Large intestine (tissue), 12 donors: ENCODE measurements around the gene DST. TPM values are rescaled to one million over a fixed set of nuclear protein-coding genes. Genes with fewer than 3 reads are reported as not detected.
A peak's percentile ranks its signal among the peaks of the same experiment; 100 is the strongest.

Experiments used
- DNase-seq, 2 donors: peaks; one replicate each; pipeline versions ENCODE4 v3.0.0 to v3.0.0-alpha.2; 2013
- H3K27ac ChIP-seq: one replicate; pipeline ENCODE4 v1.5.1; 2013; ENCODE audit warnings: low read length
- H3K27me3 ChIP-seq: 2 replicates; pipeline ENCODE4 v1.6.1; 2013; ENCODE audit warnings: low read length; ENCODE audit not compliant: control insufficient read depth, insufficient read depth
- H3K36me3 ChIP-seq: 2 replicates; pipeline ENCODE4 v1.6.1; 2013; ENCODE audit warnings: low read length; ENCODE audit not compliant: control insufficient read depth, insufficient read depth
- H3K4me1 ChIP-seq: one replicate; pipeline ENCODE4 v1.6.1; 2013; ENCODE audit warnings: low read length; ENCODE audit not compliant: control insufficient read depth, insufficient read depth
- H3K4me3 ChIP-seq: one replicate; pipeline ENCODE4 v1.5.1; 2013; ENCODE audit warnings: low read length
- H3K9me3 ChIP-seq: one replicate; pipeline ENCODE4 v1.6.1; 2013; ENCODE audit warnings: mild to moderate bottlenecking, low read depth, low read length, moderate library complexity; ENCODE audit not compliant: control insufficient read depth
- WGBS: methylation state at CpG from one replicate; pipeline ENCODE4 v1.1.5; 2013; ENCODE audit warnings: low lambda C conversion rate; ENCODE audit not compliant: insufficient coverage; 5-methylcytosine and 5-hydroxymethylcytosine counted together
- long read RNA-seq, 11 donors: transcript quantifications; one replicate each; lab custom pipeline, GENCODE V29; 2026
- polyA plus RNA-seq: library from polyadenylated mRNA; unstranded; fragments of 120-200 nt; gene quantifications from one replicate; pipeline ENCODE4 v1.2.1, GENCODE V29; 2013

The DST gene
- polyA plus RNA-seq: 234 TPM
- long read RNA-seq, donor 1, transcript DST-218 (2 exons, 2,967 nt): major isoform, 5 of 17 reads
- long read RNA-seq, donor 1, partial matches to known transcripts: 9 of 17 reads
- long read RNA-seq, donor 1, other reads (novel, unspliced or antisense): 0 of 17 reads
- long read RNA-seq, donor 2, transcript DST-218 (2 exons, 2,967 nt): major isoform, 6 of 34 reads
- long read RNA-seq, donor 2, partial matches to known transcripts: 19 of 34 reads
- long read RNA-seq, donor 2, other reads (novel, unspliced or antisense): 0 of 34 reads
- long read RNA-seq, donor 3, transcript DST-218 (2 exons, 2,967 nt): major isoform, 7 of 32 reads
- long read RNA-seq, donor 3, partial matches to known transcripts: 18 of 32 reads
- long read RNA-seq, donor 3, other reads (novel, unspliced or antisense): 0 of 32 reads
- long read RNA-seq, donor 4, partial matches to known transcripts: 0 of 3 reads
- long read RNA-seq, donor 4, other reads (novel, unspliced or antisense): 0 of 3 reads
- long read RNA-seq, donor 5, full-length matches to known transcripts: 4 of 10 reads
- long read RNA-seq, donor 5, partial matches to known transcripts: 6 of 10 reads
- long read RNA-seq, donor 5, other reads (novel, unspliced or antisense): 0 of 10 reads
- long read RNA-seq, donor 6, transcript DST-218 (2 exons, 2,967 nt): major isoform, 7 of 18 reads
- long read RNA-seq, donor 6, partial matches to known transcripts: 5 of 18 reads
- long read RNA-seq, donor 6, other reads (novel, unspliced or antisense): 0 of 18 reads
- long read RNA-seq, donor 7, partial matches to known transcripts: 5 of 14 reads
- long read RNA-seq, donor 7, other reads (novel, unspliced or antisense): 0 of 14 reads
- long read RNA-seq, donor 8, transcript DST-218 (2 exons, 2,967 nt): major isoform, 12 of 54 reads
- long read RNA-seq, donor 8, partial matches to known transcripts: 33 of 54 reads
- long read RNA-seq, donor 8, other reads (novel, unspliced or antisense): 0 of 54 reads
- long read RNA-seq, donor 9, partial matches to known transcripts: 0 of 8 reads
- long read RNA-seq, donor 9, other reads (novel, unspliced or antisense): 0 of 8 reads
- long read RNA-seq, donor 10, full-length matches to known transcripts: 11 of 11 reads
- long read RNA-seq, donor 10, partial matches to known transcripts: 0 of 11 reads
- long read RNA-seq, donor 10, other reads (novel, unspliced or antisense): 0 of 11 reads
- long read RNA-seq, donor 11, partial matches to known transcripts: 0 of 4 reads
- long read RNA-seq, donor 11, other reads (novel, unspliced or antisense): 0 of 4 reads

DNA sequence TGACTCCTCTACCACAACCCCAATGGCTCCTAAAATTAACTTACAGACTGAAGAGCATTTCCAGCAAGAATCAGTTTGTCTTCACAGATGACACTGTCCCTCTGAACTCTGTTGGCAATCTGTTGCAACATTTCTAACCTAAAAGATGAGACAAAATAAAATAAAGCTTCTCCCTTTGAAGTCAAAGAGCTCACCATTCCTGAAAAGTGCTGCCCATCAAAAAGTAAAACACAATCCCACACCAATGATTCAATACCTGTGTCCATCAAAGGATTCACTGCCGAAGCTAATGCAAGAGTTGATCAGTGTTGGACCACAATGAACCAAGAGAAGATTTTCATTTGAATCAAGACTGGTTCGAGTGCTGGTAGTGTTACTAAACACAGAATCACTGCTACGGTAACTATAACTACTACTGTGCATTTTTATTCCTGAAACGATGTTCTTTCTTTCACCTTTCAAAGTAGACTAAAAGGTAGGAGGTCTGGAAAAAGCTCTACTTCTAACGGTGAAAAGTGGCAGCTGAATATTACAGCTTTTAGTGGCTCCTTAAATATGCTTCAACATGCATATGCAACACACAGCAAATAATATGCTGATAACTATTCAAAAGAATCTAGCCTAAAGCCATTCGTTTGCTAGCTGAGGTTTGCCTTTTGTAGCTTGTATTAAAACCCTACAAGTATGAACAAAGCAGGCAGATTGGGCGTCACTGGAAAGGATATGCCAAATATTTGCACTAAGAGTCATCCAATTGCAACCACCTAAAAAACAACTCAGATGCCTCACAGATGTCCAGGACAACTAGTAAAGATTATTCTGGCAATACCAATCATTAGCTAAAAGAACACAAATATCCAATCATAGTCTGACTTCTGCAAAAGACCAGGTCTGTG lies at the start of gene DST:
Gene DST, minus strand, starts transcription at position 524 of the 896 bp plus-strand sequence.
- Histone ChIP-seq H3K27ac (no peak within 1 kb of the TSS), H3K27me3 (no peaks in the 10 kb centered on the region), H3K4me3 (no peak within 1 kb of the TSS), H3K9me3 (no peaks in the 10 kb centered on the region), H3K4me1 (no peaks in the 10 kb centered on the region), H3K36me3 (peaks cover 56% of the 10 kb centered on the region)
- no peak for DNase-seq
- 90% methylated on average over 2 of the region's 7 CpGs for WGBS

DNA sequence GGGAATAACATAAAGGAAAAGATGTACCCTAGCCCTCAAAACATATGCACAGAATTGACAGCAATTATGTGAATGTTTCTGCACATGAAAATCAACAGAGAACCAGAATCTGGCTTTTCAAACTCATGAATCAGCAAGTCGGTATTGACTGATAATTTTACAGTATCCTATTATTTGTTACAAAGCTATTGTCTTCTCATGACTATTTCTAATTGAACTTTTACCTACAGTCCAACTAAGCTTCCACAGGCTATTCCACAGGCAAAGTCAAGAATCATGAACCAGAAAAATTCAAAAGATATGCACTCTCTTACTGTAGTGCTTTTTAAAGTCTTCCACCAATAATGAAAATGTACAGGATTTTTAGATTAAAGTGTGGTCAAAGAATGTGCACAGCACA lies 49.1 kb upstream of the DST start:
- Histone ChIP-seq H3K9me3 (no peaks in the 10 kb centered on the region), H3K27me3 (no peaks in the 10 kb centered on the region), H3K36me3 (no peaks in the 10 kb centered on the region), H3K4me1 (peaks cover 12% of the 10 kb centered on the region), H3K4me3 (peak overlapping the region; percentile 51), H3K27ac (peak overlapping the region; percentile 93)
- WGBS: no CpG with 5 or more reads among the region's 1 CpG
- DNase-seq: peak in 1 of 2 donors; percentile 57

DNA sequence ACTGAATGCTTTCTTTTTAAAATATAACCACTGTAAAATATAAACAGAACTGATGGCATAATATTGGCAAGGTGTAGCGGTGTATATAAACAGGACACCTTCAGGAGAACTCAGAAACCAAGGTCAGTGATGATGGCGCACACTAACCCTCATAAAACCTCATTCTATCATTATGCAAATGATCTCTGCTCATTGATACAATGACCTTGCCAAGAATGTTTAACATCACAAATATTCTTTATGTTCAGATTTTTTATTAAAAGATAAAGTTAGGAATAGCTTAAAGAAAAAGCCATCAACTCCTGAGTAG lies 48.6 kb upstream of the DST start:
- peak; percentile 71 to 83 for DNase-seq
- H3K4me3 ChIP-seq: peak overlapping the region; percentile 51
- 31% methylated on average over 2 of the region's 2 CpGs for WGBS

DNA sequence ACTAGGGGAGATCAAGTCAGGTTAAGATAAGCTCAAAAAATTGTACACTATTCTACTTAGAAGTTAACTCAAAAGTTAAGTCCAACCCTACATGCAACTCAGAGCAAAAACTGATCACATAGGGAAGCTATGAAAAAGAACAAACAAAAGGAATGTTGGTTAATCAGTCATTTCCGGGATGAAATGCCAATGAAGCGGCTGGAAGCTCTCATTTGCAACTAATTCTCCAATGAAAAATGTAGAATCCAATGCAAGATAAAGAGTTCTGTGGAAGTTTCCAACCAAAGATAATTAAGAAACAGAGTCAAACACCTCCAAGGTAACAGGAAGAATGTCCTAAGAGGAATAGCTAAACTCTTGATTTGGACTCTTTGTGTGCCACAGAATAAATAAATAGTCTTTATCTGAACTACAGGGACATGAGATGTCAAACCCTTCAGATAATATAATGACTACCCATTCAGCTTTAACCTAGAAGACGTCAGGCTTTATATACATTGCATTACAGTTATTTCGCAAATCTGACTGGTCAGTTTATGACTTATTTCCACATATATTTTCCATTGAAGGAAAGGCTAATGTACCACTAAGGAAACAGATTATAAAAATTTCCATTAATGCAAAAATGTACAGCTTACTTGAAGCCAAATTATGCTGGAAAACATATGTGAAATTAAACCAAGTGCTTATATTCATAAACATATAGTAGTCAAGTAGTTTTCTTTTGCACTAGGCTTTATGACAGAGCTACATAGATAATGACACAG lies 48.0 kb upstream of the DST start:
- Histone ChIP-seq H3K9me3 (no peaks in the 10 kb centered on the region), H3K4me3 (peak overlapping the region; percentile 51), H3K27ac (peak overlapping the region; percentile 93), H3K4me1 (peaks cover 17% of the 10 kb centered on the region), H3K36me3 (no peaks in the 10 kb centered on the region), H3K27me3 (no peaks in the 10 kb centered on the region)
- WGBS: no CpG with 5 or more reads among the region's 4 CpGs
- peak in 1 of 2 donors; percentile 61 for DNase-seq

More for the DNA sequence above, 48.6 kb upstream of the DST start:
- Histone ChIP-seq H3K36me3 (no peaks in the 10 kb centered on the region), H3K9me3 (no peaks in the 10 kb centered on the region), H3K4me1 (peaks cover 12% of the 10 kb centered on the region), H3K27ac (peak overlapping the region; percentile 93), H3K27me3 (no peaks in the 10 kb centered on the region)

DNA sequence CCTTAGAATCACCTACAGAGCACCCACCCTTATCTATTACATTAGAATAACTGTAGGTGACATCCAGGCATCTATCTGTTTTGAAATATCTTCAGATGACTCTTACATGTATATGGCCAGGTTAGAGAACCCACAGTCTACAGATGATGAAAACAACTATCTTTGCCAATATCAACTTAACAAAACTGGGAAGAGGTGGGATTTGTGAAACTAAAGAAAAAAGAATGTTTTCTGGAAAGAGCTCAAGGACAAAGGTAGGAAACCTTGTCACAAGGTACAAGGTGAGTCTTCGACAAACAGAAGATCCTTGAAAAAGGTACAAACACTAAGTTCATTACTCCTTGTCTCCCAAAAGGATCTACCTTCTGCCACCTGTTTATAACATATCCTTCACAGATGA lies 47.0 kb upstream of the DST start:
- no peaks in the 10 kb centered on the region for H3K9me3 ChIP-seq
- DNase-seq: peak in 1 of 2 donors; percentile 44
- peaks cover 18% of the 10 kb centered on the region for H3K4me1 ChIP-seq
- H3K27me3 ChIP-seq: no peaks in the 10 kb centered on the region
- no peaks in the 10 kb centered on the region for H3K36me3 ChIP-seq
- peak overlapping the region; percentile 51 for H3K4me3 ChIP-seq
- WGBS: 40% methylated on average over 1 of the region's 1 CpG
- peak overlapping the region; percentile 93 for H3K27ac ChIP-seq

DNA sequence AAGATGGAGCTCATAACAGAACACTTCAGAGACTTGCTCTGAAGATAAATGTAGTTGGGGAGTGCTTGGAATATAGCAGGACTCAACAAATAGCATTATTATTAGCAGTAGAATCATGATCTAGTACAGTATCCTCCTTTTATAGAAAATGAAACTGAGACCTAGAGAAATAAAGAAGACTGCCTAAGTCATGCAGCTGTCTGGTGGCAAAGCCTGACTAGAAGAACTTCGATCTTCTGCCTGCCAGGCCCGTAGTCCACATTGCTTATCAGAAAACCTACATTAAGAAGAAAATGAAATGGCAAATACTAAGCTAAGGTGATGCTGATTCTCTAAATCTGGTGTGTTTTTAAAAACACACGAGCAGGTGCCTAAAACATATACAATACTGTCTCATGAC lies 46.4 kb upstream of the DST start:
- peaks cover 17% of the 10 kb centered on the region for H3K4me1 ChIP-seq

DNA sequence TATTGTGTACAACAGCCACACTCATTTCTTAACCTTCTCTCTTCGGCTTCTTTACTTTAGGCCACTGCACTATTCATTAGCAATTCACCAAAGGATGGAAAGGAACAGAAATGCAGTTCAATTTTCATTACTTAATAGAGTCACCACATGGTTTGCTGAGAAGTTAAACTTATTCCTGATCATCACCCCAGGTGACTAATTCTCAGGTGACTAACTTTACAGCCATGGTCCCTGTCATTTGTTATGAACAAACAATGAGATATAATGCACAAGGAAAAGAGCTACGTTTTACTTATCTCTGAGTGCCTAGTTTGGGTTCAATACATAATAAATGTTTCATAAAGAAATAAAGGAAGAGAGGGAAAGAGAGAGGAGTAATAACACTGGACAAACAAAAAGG lies 45.8 kb upstream of the DST start:
- Histone ChIP-seq H3K4me3 (peak overlapping the region; percentile 51), H3K27me3 (no peaks in the 10 kb centered on the region), H3K4me1 (peaks cover 19% of the 10 kb centered on the region), H3K27ac (peak overlapping the region; percentile 93), H3K9me3 (no peaks in the 10 kb centered on the region), H3K36me3 (no peaks in the 10 kb centered on the region)
- no CpG with 5 or more reads among the region's 2 CpGs for whole genome bisulfite sequencing
- peak; percentile 75 to 90 for DNase-seq

More for the DNA sequence above, 46.4 kb upstream of the DST start:
- no peaks in the 10 kb centered on the region for H3K36me3 ChIP-seq
- WGBS: 50% methylated on average over 1 of the region's 3 CpGs
- H3K4me3 ChIP-seq: peak overlapping the region; percentile 51
- H3K27ac ChIP-seq: peak overlapping the region; percentile 93
- H3K9me3 ChIP-seq: no peaks in the 10 kb centered on the region
- H3K27me3 ChIP-seq: no peaks in the 10 kb centered on the region
- peak in 1 of 2 donors; percentile 72 for DNase-seq

DNA sequence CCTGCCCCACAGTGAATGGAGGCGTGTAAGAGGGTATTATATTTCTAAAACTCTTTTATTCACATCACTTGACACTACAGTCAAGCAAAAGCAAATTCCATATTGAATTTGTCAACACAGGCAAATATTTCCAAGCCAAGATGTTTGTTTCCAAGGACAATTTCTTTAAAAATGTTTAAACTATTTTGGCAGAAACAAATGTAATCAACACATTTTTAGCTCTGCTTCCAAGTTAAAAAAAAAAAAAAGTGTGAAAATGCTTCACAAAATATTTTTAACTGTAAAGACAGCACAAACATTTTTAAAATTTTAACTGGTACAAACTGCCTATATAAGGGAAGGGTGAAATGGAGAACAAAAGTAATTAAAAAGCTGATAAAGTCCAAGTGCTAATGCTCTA lies 44.9 kb upstream of the DST start:
- H3K27me3 ChIP-seq: no peaks in the 10 kb centered on the region
- H3K9me3 ChIP-seq: no peaks in the 10 kb centered on the region
- H3K36me3 ChIP-seq: peaks cover 2% of the 10 kb centered on the region
- no peak overlapping the region for H3K4me3 ChIP-seq
- H3K4me1 ChIP-seq: peaks cover 23% of the 10 kb centered on the region
- no CpG with 5 or more reads among the region's 1 CpG for WGBS
- no peak for DNase-seq
- peak overlapping the region; percentile 93 for H3K27ac ChIP-seq

DNA sequence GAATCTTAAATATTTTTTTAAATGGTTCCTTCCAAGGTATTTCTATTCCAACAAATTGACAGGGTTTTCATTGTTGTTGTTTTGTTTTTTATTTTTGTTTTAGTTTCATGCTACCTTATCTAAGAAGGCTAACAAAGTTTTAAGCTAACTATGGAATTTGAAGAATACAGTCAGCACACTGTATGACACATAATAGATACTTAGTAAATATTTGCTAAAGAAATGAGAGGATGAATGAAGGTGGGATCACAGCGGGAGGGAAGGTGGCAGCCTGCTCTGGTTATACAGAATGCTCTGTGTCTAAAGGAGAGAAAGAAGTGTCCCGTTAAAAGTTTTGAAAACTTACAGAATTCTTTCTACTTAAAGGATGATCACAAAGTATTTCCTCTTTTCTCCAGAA lies 43.7 kb upstream of the DST start:
- 82% methylated on average over 2 of the region's 2 CpGs for WGBS
- Histone ChIP-seq H3K36me3 (peaks cover 2% of the 10 kb centered on the region), H3K4me3 (no peak overlapping the region), H3K27ac (peak overlapping the region; percentile 4), H3K4me1 (peaks cover 23% of the 10 kb centered on the region), H3K27me3 (no peaks in the 10 kb centered on the region), H3K9me3 (no peaks in the 10 kb centered on the region)
- DNase-seq: no peak
